Suprapubic skin (tissue), 4 donors: ENCODE data around the gene RB1. TPM values are rescaled to one million over a fixed set of nuclear protein-coding genes. Genes with fewer than 3 reads are reported as not detected.

Experiments
- DNase-seq, 2 donors: peaks; one replicate each; pipeline ENCODE4 v3.0.0-alpha.2; 2019; ENCODE audit warnings: low spot score in 2 of 2
- H3K27ac ChIP-seq: fragments of 200-600 bp; sonication (generic); one replicate; pipeline ENCODE4 v1.5.1; 2019
- H3K27me3 ChIP-seq: fragments of 200-600 bp; sonication (generic); one replicate; pipeline ENCODE4 v1.5.1; 2019
- H3K36me3 ChIP-seq: fragments of 200-600 bp; sonication (generic); one replicate; pipeline ENCODE4 v1.5.1; 2019
- H3K4me1 ChIP-seq: fragments of 200-600 bp; sonication (generic); one replicate; pipeline ENCODE4 v1.5.1; 2019
- H3K4me3 ChIP-seq: fragments of 200-600 bp; sonication (generic); one replicate; pipeline ENCODE4 v1.5.1; 2019; ENCODE audit warnings: mild to moderate bottlenecking
- H3K9me3 ChIP-seq: fragments of 200-600 bp; sonication (generic); one replicate; pipeline ENCODE4 v1.5.1; 2019
- CTCF ChIP-seq, 2 donors: fragments of 200-600 bp in 1 of 2; fragments of 450-650 bp in 1 of 2; sonication (generic) in 1 of 2; IDR thresholded peaks; one replicate each; pipeline ENCODE4 v1.5.1; 2016 to 2019; ENCODE audit warnings: antibody characterized with exemption in 2 of 2, mild to moderate bottlenecking in 1 of 2, moderate library complexity in 1 of 2
- EP300 ChIP-seq: sonication (generic); formaldehyde crosslinking; IDR thresholded peaks from one replicate; pipeline ENCODE4 v1.6.1; 2017; ENCODE audit warnings: antibody characterized with exemption
- POLR2A ChIP-seq, 2 donors: fragments of 450-650 bp; IDR thresholded peaks; one replicate each; pipeline ENCODE4 v1.6.1; 2017; ENCODE audit warnings: antibody characterized with exemption in 2 of 2, mild to moderate bottlenecking in 2 of 2, moderate library complexity in 2 of 2
- POLR2AphosphoS5 ChIP-seq, 3 donors: sonication (generic); formaldehyde crosslinking; IDR thresholded peaks; one replicate each; pipeline ENCODE4 v1.6.1; 2017; ENCODE audit warnings: antibody characterized with exemption in 3 of 3
- WGBS: methylation state at CpG from one replicate; pipeline ENCODE4 v1.1.5; 2018; 5-methylcytosine and 5-hydroxymethylcytosine counted together
- total RNA-seq, 4 donors: library from RNA; depleted of rRNA; stranded (reverse); fragments of >200 nt; gene quantifications; one replicate each; pipeline ENCODE4 v1.1.0, GENCODE V29; 2016

The RB1 gene
- total RNA-seq, 4 donors from 2014 or later: 18.0 to 31.5 (median 20.7) TPM

GRCh38 chr13:48260970-48261369 is 42.6 kb upstream of the RB1 start:
- Histone ChIP-seq H3K27me3 (no peaks in the 10 kb centered on the region), H3K27ac (no peak overlapping the region), H3K9me3 (no peaks in the 10 kb centered on the region), H3K36me3 (peaks cover 81% of the 10 kb centered on the region), H3K4me1 (peaks cover 2% of the 10 kb centered on the region), H3K4me3 (no peak overlapping the region)
- TF ChIP-seq CTCF (IDR thresholded peaks at IDR 0.05) (no peak), POLR2A (IDR thresholded peaks at IDR 0.05) (no peak), POLR2AphosphoS5 (IDR thresholded peaks at IDR 0.05) (no peak), EP300 (no peak)
- WGBS: 77% methylated on average over 4 of the region's 4 CpGs
- DNase-seq: no peak

- no peak overlapping the region for H3K27ac ChIP-seq
- TF ChIP-seq POLR2AphosphoS5 (IDR thresholded peaks at IDR 0.05): no peak
- no peak for TF ChIP-seq POLR2A (IDR thresholded peaks at IDR 0.05)
- TF ChIP-seq CTCF (IDR thresholded peaks at IDR 0.05): no peak
- no peak for TF ChIP-seq EP300
- 100% methylated on average over 1 of the region's 1 CpG for WGBS
- peaks cover 2% of the 10 kb centered on the region for H3K4me1 ChIP-seq
- no peaks in the 10 kb centered on the region for H3K9me3 ChIP-seq
- peaks cover 61% of the 10 kb centered on the region for H3K36me3 ChIP-seq
- no peak overlapping the region for H3K4me3 ChIP-seq
- no peaks in the 10 kb centered on the region for H3K27me3 ChIP-seq
- no peak for DNase-seq
These were observed 40.4 kb upstream of the RB1 start for GRCh38 chr13:48263196-48263595.

GRCh38 chr13:48264058-48264457 is 39.5 kb upstream of the RB1 start:
- Histone ChIP-seq H3K4me1 (peaks cover 2% of the 10 kb centered on the region), H3K36me3 (peaks cover 56% of the 10 kb centered on the region), H3K27ac (no peak overlapping the region), H3K27me3 (no peaks in the 10 kb centered on the region), H3K4me3 (no peak overlapping the region), H3K9me3 (no peaks in the 10 kb centered on the region)
- no peak for DNase-seq
- WGBS: 93% methylated on average over 2 of the region's 2 CpGs
- TF ChIP-seq CTCF (IDR thresholded peaks at IDR 0.05) (no peak), POLR2AphosphoS5 (IDR thresholded peaks at IDR 0.05) (no peak), POLR2A (IDR thresholded peaks at IDR 0.05) (no peak), EP300 (no peak)

GRCh38 chr13:48265217-48265815 is 38.2 kb upstream of the RB1 start:
- Histone ChIP-seq H3K4me1 (peaks cover 2% of the 10 kb centered on the region), H3K36me3 (peaks cover 54% of the 10 kb centered on the region), H3K4me3 (no peak overlapping the region), H3K27me3 (no peaks in the 10 kb centered on the region), H3K27ac (no peak overlapping the region), H3K9me3 (no peaks in the 10 kb centered on the region)
- no peak for TF ChIP-seq EP300
- no peak for TF ChIP-seq POLR2AphosphoS5 (IDR thresholded peaks at IDR 0.05)
- no peak for TF ChIP-seq CTCF (IDR thresholded peaks at IDR 0.05)
- no peak for TF ChIP-seq POLR2A (IDR thresholded peaks at IDR 0.05)
- WGBS: 85% methylated on average over 8 of the region's 8 CpGs
- DNase-seq: no peak

GRCh38 chr13:48266150-48266549 is 37.4 kb upstream of the RB1 start:
- TF ChIP-seq CTCF (IDR thresholded peaks at IDR 0.05) (no peak), POLR2A (IDR thresholded peaks at IDR 0.05) (no peak), POLR2AphosphoS5 (IDR thresholded peaks at IDR 0.05) (no peak), EP300 (no peak)
- Histone ChIP-seq H3K36me3 (peaks cover 46% of the 10 kb centered on the region), H3K9me3 (no peaks in the 10 kb centered on the region), H3K27me3 (no peaks in the 10 kb centered on the region), H3K27ac (no peak overlapping the region), H3K4me1 (peaks cover 2% of the 10 kb centered on the region), H3K4me3 (no peak overlapping the region)
- no peak for DNase-seq
